ENCODE data around the gene DEPDC1B. TPM values are rescaled to one million over a fixed set of nuclear protein-coding genes. Genes with fewer than 3 reads are reported as not detected.

The DEPDC1B gene
- total and polyA plus RNA-seq, 2 of the 8 experiments (the other 6 are each of a cell fraction or from before 2014, with no cell fraction given) = 30.8 to 67.4 TPM

Other genes with a start within 250 kb of the DEPDC1B start
- 5.1 and 6.5 TPM in 2 replicates for gene ELOVL7, start 144.1 kb upstream of the DEPDC1B start, total RNA-seq (2021; fragmentation: NEBNext Ultra II Directional; extraction: Animal tissue kit (Norgen Biotek cat#: 25700))
- 2.5 and 3.1 TPM in 2 replicates for gene ELOVL7, start 144.1 kb upstream of the DEPDC1B start, polyA plus RNA-seq (2011; rRNA removed)
- 14.8 and 17.3 TPM in 2 replicates for gene ERCC8, start 244.9 kb upstream of the DEPDC1B start, total RNA-seq (2021; fragmentation: NEBNext Ultra II Directional; extraction: Animal tissue kit (Norgen Biotek cat#: 25700))
- gene ERCC8, start 244.9 kb upstream of the DEPDC1B start, polyA plus RNA-seq (2011; rRNA removed) = 13.3 and 17.3 TPM in 2 replicates
- gene NDUFAF2, start 245.0 kb upstream of the DEPDC1B start, total RNA-seq (2021; fragmentation: NEBNext Ultra II Directional; extraction: Animal tissue kit (Norgen Biotek cat#: 25700)) = 46.5 and 50.8 TPM in 2 replicates
- gene NDUFAF2, start 245.0 kb upstream of the DEPDC1B start, polyA plus RNA-seq (2011; rRNA removed) = 7.1 and 10.7 TPM in 2 replicates

All from H1 (cell line).